SK-N-SH (cell line): ENCODE measurements around the gene SNTG2. TPM values are rescaled to one million over a fixed set of nuclear protein-coding genes. Genes with fewer than 3 reads are reported as not detected.

Source experiments
- CTCF ChIA-PET: fragments of 300-600, 350-600 bp; formaldehyde crosslinking; extraction: SDS; loops from one replicate; lab custom pipeline; 2021; lab: Yijun Ruan, JAX
- POLR2A ChIA-PET: fragments of 350-600 bp; sonication (Branson Sonifier 250); formaldehyde crosslinking; extraction: SDS; loops from one replicate; lab custom pipeline; 2020; ENCODE audit warnings: antibody characterized with exemption, inconsistent platforms; lab: Yijun Ruan, JAX
- DNase-seq: peaks from one replicate; pipeline ENCODE4 v3.0.0; 2012
- H2AFZ ChIP-seq: fragments of 200-600 bp; sonication (generic); 2 replicates; pipeline ENCODE4 v1.8.1; 2016; ENCODE audit warnings: antibody characterized with exemption, mild to moderate bottlenecking, low read depth
- H3F3A ChIP-seq: fragments of 200-600 bp; sonication (generic); replicated peaks from 2 replicates; pipeline ENCODE3; 2016; ENCODE audit warnings: antibody characterized with exemption, mild to moderate bottlenecking; ENCODE audit not compliant: insufficient read depth
- H3K27ac ChIP-seq, 2 experiments: fragments of 200-500 bp in 1 of 2; fragments of 200-600 bp in 1 of 2; sonication (Bioruptor generic) in 1 of 2; sonication (generic), shearing (Covaris generic) in 1 of 2; 2 replicates each; pipeline versions ENCODE4 v1.5.1 to v1.6.1; 2014 to 2016; ENCODE audit warnings: low read depth in 2 of 2, inconsistent platforms in 1 of 2, low read length in 1 of 2, mild to moderate bottlenecking in 1 of 2, mixed read lengths in 1 of 2
- H3K27me3 ChIP-seq: fragments of 200-600 bp; sonication (generic), shearing (Covaris generic); 2 replicates; pipeline ENCODE4 v1.6.1; 2016; ENCODE audit warnings: mixed run types; ENCODE audit not compliant: insufficient read depth
- H3K36me3 ChIP-seq, 2 experiments: fragments of 200-500 bp in 1 of 2; fragments of 200-600 bp in 1 of 2; sonication (Bioruptor generic) in 1 of 2; sonication (generic) in 1 of 2; replicated peaks in 1 of 2; 2 replicates each; pipeline versions ENCODE3 to v1.5.1; 2014 to 2016; ENCODE audit warnings: low read length in 1 of 2, mild to moderate bottlenecking in 1 of 2; ENCODE audit not compliant: insufficient read depth in 2 of 2, control insufficient read depth in 1 of 2
- H3K4me1 ChIP-seq, 2 experiments: fragments of 200-500 bp in 1 of 2; fragments of 200-600 bp in 1 of 2; sonication (Bioruptor generic) in 1 of 2; sonication (generic), shearing (Covaris generic) in 1 of 2; 2 replicates each; pipeline versions ENCODE4 v1.5.1 to v1.6.1; 2014 to 2016; ENCODE audit warnings: low read depth in 1 of 2, low read length in 1 of 2, mixed run types in 1 of 2; ENCODE audit not compliant: insufficient read depth in 2 of 2, control insufficient read depth in 1 of 2
- H3K4me2 ChIP-seq: fragments of 200-600 bp; sonication (generic), shearing (Covaris generic); 2 replicates; pipeline ENCODE4 v1.6.1; 2017; ENCODE audit warnings: mixed run types
- H3K4me3 ChIP-seq, 2 experiments: fragments of 200-500 bp in 1 of 2; fragments of 200-600 bp in 1 of 2; sonication (Bioruptor generic) in 1 of 2; sonication (generic), shearing (Covaris generic) in 1 of 2; 2 replicates each; pipeline versions ENCODE4 v1.5.1 to v1.8.1; 2014 to 2016; ENCODE audit warnings: low read depth in 2 of 2, inconsistent platforms in 1 of 2, low read length in 1 of 2, mild to moderate bottlenecking in 1 of 2, mixed read lengths in 1 of 2, moderate library complexity in 1 of 2
- H3K79me2 ChIP-seq: fragments of 200-600 bp; sonication (generic); 2 replicates; pipeline ENCODE4 v1.8.1; 2017; ENCODE audit warnings: mild to moderate bottlenecking; ENCODE audit not compliant: insufficient read depth
- H3K9ac ChIP-seq: fragments of 200-600 bp; sonication (generic); 2 replicates; pipeline ENCODE4 v1.6.1; 2017; ENCODE audit warnings: mixed run types
- H3K9me2 ChIP-seq: fragments of 200-600 bp; sonication (generic); 2 replicates; pipeline ENCODE4 v1.6.1; 2017; ENCODE audit warnings: mixed run types
- H3K9me3 ChIP-seq: fragments of 200-600 bp; sonication (generic); 2 replicates; pipeline ENCODE4 v1.6.1; 2017; ENCODE audit warnings: mixed run types, mild to moderate bottlenecking, moderate library complexity
- H4K20me1 ChIP-seq: fragments of 200-600 bp; sonication (generic); 2 replicates; pipeline ENCODE4 v1.6.1; 2017; ENCODE audit warnings: mild to moderate bottlenecking, mixed run types; ENCODE audit not compliant: insufficient read depth
- CTCF ChIP-seq: fragments of 200-600 bp; sonication (generic); IDR thresholded peaks from 2 replicates; pipeline ENCODE4 v1.6.1; 2017; ENCODE audit warnings: antibody characterized with exemption, mild to moderate bottlenecking, moderate library complexity
- EP300 ChIP-seq, 2 experiments: IDR thresholded peaks; 2 replicates each; pipeline versions ENCODE4 v1.4.0 to v1.6.1; 2012; ENCODE audit warnings: borderline replicate concordance in 1 of 2, low read depth in 1 of 2, low read length in 1 of 2
- EZH2phosphoT487 ChIP-seq: fragments of 200-600 bp; sonication (generic); IDR thresholded peaks from 2 replicates; pipeline ENCODE4 v1.6.1; 2017; ENCODE audit warnings: low read depth, mixed run types, mild to moderate bottlenecking, antibody characterized with exemption, moderate library complexity, borderline replicate concordance
- IRF3 ChIP-seq: fragments of 150-350 bp; IDR thresholded peaks from 2 replicates; pipeline ENCODE4 v1.6.1; 2016; ENCODE audit warnings: mild to moderate bottlenecking, low read depth, low read length
- MEF2A ChIP-seq: IDR thresholded peaks from 2 replicates; pipeline ENCODE4 v1.4.0; 2012; ENCODE audit warnings: low read depth, borderline replicate concordance
- MXI1 ChIP-seq: IDR thresholded peaks from 2 replicates; pipeline ENCODE4 v1.6.1; 2012; ENCODE audit warnings: mild to moderate bottlenecking, low read depth, low read length, improper control_type of control experiment
- NFIC ChIP-seq: IDR thresholded peaks from 2 replicates; pipeline ENCODE4 v1.4.0; 2012; ENCODE audit warnings: borderline replicate concordance
- NRF1 ChIP-seq: IDR thresholded peaks from 2 replicates; pipeline ENCODE4 v1.6.1; 2012; ENCODE audit warnings: low read depth, mild to moderate bottlenecking, low read length
- POLR2AphosphoS5 ChIP-seq: IDR thresholded peaks from 2 replicates; pipeline ENCODE4 v1.6.1; 2012; ENCODE audit warnings: low read depth, low read length
- RAD21 ChIP-seq: IDR thresholded peaks from 2 replicates; pipeline ENCODE4 v1.6.1; 2012; ENCODE audit warnings: mild to moderate bottlenecking, low read length
- RCOR1 ChIP-seq: fragments of 150-350 bp; IDR thresholded peaks from 2 replicates; pipeline ENCODE4 v1.6.1; 2017; ENCODE audit warnings: antibody characterized with exemption, low read length
- SMC3 ChIP-seq: IDR thresholded peaks from 2 replicates; pipeline ENCODE4 v1.6.1; 2012; ENCODE audit warnings: low read depth, low read length, improper control_type of control experiment
- TAF1 ChIP-seq: IDR thresholded peaks from 2 replicates; pipeline ENCODE4 v1.6.1; 2012; ENCODE audit warnings: low read depth, mild to moderate bottlenecking, low read length, moderate library complexity, borderline replicate concordance
- TCF12 ChIP-seq: IDR thresholded peaks from 2 replicates; pipeline ENCODE4 v1.4.0; 2012
- WGBS: methylation state at CpG from one replicate; pipeline ENCODE4 v1.1.6; 2017; ENCODE audit warnings: low lambda C conversion rate; 5-methylcytosine and 5-hydroxymethylcytosine counted together
- polyA plus RNA-seq, 3 experiments: library from polyadenylated mRNA; depleted of rRNA; stranded (reverse); fragments of >200 nt; gene quantifications; 2 replicates each; pipeline ENCODE4 v1.2.3, GENCODE V29; 2012
- TF ChIP-seq, protein P1 (sequence below): IDR thresholded peaks from 2 replicates; pipeline ENCODE4 v1.4.0; 2012; ENCODE audit warnings: low read depth, borderline replicate concordance
- TF ChIP-seq, protein P2 (sequence below): IDR thresholded peaks from 2 replicates; pipeline ENCODE4; 2012
- TF ChIP-seq, protein P3 (sequence below): IDR thresholded peaks from 2 replicates; pipeline ENCODE4 v1.4.0; 2012; ENCODE audit warnings: low read depth

SNTG2 gene
- polyA plus RNA-seq, 1 of the 3 experiments (the other 2 are of a cell fraction): not detected

DNA sequence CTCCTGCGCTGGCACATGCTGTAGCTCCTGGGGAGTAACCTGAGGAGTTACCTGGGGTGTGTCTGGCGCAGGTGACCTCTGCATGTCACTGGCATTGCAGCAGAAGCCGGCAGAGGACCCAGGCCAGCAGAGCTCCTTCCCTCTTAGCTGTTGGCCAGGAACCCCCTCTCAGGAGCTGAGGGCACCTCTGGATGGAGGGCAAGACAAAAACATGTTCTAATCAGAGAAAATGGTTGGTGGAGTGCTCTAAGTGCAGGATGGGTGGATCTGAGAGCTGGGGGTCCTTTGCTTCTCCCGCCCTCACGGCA is 44.9 kb upstream of the SNTG2 start:
- no peak for DNase-seq
- Histone ChIP-seq H3K4me1 (no peaks in the 10 kb centered on the region; a peak in 1 of 4 replicates), H3K4me3 (no peak overlapping the region), H3K4me2 (no peak overlapping the region), H2AFZ (no peak overlapping the region), H3K9me2 (no peaks in the 10 kb centered on the region), H3K36me3 (no peaks in the 10 kb centered on the region), H3K9me3 (no peaks in the 10 kb centered on the region; the same call in 1 of the 2 replicates), H3F3A (no peaks in the 10 kb centered on the region), H3K27ac (no peak overlapping the region), H3K79me2 (no peaks in the 10 kb centered on the region), H3K9ac (no peak overlapping the region), H4K20me1 (no peaks in the 10 kb centered on the region), H3K27me3 (no peaks in the 10 kb centered on the region)
- WGBS: 10% methylated on average over 5 of the region's 5 CpGs
- CTCF ChIA-PET: interaction anchor here (0.6 to 1.7 kb wide), 4 partner anchors 9 to 961 kb away, joined by 3 to 4 read pairs (median 4); no protein-coding TSS in a partner anchor
- TF ChIP-seq, protein P1, sequence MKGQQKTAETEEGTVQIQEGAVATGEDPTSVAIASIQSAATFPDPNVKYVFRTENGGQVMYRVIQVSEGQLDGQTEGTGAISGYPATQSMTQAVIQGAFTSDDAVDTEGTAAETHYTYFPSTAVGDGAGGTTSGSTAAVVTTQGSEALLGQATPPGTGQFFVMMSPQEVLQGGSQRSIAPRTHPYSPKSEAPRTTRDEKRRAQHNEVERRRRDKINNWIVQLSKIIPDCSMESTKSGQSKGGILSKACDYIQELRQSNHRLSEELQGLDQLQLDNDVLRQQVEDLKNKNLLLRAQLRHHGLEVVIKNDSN: no peak
- TF ChIP-seq RCOR1 (no peak), CTCF (no peak), SMC3 (no peak), POLR2AphosphoS5 (no peak), TCF12 (no peak), MXI1 (no peak), IRF3 (no peak), EZH2phosphoT487 (no peak), RAD21 (no peak), NRF1 (no peak), NFIC (no peak), EP300 (IDR thresholded peaks at IDR 0.05; ENCODE audit: borderline replicate concordance in 1 of 2, low read depth in 1 of 2, low read length in 1 of 2) (no peak), TAF1 (no peak), MEF2A (no peak)
- TF ChIP-seq, protein P2, sequence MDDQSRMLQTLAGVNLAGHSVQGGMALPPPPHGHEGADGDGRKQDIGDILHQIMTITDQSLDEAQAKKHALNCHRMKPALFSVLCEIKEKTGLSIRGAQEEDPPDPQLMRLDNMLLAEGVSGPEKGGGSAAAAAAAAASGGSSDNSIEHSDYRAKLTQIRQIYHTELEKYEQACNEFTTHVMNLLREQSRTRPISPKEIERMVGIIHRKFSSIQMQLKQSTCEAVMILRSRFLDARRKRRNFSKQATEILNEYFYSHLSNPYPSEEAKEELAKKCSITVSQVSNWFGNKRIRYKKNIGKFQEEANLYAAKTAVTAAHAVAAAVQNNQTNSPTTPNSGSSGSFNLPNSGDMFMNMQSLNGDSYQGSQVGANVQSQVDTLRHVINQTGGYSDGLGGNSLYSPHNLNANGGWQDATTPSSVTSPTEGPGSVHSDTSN: no peak
- TF ChIP-seq, protein P3, sequence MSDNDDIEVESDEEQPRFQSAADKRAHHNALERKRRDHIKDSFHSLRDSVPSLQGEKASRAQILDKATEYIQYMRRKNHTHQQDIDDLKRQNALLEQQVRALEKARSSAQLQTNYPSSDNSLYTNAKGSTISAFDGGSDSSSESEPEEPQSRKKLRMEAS: no peak
- POLR2A ChIA-PET: no interaction called here
